GM21529 (cell line): ENCODE results near the gene OGFRL1.

ENCODE experiments used
- ATAC-seq: cut with Tn5 transposase; IDR thresholded peaks from one replicate; pipeline ENCODE4 v1.9.1; 2021; ENCODE audit not compliant: unreplicated experiment

Gene OGFRL1

DNA sequence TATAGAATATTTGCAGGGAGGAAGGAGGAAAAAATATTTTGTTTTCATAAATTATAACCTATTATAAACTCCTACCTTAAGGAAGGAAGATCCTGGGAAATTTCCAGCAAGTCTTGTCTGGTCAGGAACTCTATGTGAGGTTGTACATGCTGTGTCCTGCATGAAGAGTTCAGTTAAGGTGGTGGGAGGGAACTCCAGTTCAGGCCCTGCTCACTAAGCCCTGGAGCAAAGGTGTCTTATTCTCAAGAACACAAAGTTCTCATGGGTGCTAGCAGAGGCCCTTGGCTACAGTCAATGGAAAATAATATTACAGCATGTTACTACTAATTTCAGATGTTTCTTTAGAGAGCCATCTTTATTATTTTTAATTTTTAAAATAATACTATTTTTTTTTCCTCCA is 3.8 kb upstream of the OGFRL1 start:
- no peak for ATAC-seq

DNA sequence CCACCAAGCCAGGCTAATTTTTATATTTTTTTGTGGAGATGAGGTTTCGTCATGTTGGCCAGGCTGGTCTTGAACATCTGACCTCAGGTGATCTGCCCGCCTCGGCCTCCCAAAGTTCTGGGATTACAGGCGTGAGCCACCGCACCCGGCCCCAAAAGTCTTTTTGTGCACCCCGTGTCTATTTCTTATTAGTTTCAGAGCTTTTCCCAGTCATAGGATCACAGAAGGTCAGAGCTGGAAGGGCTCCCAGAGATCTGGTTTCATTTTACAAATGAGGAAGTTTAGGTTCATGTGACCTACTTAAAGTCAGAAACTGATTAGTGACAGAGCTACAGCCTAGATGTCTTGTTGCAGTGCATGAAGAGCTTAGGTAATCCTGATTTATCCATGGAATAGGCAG is 1.6 kb upstream of the OGFRL1 start:
- ATAC-seq, result no peak

DNA sequence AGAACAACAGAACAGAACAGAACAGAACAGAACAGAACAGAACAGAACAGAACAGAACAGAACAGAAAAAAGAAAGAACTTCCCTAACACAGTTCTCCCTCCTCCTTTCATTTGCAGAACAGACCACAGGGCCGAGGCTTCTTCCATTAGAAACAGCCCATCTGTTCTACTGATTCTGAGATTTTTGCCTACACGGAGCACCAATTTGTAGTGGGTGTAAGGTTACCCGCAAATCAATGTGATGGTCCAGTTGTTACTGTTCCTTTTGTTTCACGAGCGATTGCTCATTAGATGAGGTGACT is 734 bp upstream of the OGFRL1 start:
- no peak for ATAC-seq

DNA sequence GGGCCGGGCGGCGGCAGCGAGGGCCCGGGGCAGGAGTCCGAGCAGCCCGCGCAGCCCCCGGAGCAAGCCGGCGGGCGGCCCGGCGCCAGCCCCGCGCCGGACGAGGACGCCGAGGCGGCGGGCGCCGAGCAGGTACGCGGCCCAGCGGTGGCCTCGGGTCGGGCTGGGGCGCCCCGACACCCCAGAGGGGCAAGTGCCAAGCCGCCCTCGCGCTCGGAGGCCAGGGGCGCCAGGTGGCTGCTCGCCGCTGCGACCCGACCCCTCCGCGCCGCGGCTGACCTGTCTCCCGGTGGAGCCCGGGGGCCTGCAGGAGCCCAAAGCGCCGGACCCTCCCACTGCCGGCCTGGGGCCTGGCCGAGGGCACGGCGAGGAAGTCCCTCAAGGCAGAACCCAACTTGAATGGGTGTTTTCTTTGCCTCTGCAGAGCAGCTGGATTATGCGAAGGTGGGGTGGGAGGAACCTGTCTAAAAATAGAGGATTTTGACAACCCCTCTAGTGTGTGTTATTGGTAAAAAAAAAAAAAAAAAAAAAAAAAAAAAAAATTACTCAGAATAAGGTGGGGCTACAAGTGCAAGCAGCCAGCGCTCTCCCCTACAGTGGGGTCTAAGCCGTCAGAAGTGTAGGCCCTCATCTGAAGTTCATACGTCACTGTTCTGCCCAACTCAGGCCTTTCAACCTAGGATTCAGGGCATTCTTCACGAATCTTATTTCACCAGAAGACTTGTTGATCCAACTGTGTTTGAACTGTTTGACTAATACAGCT is 609 bp downstream of the OGFRL1 start:
- peak; percentile 25 for ATAC-seq

GRCh38 chr6:71289802-71290175 is 1.2 kb downstream of the OGFRL1 start:
- ATAC-seq, result no peak

GRCh38 chr6:71290611-71291010 is 2.0 kb downstream of the OGFRL1 start:
- ATAC-seq, result no peak

- ATAC-seq, result no peak
Observed at GRCh38 chr6:71292001-71292400, 3.4 kb downstream of the OGFRL1 start.

DNA sequence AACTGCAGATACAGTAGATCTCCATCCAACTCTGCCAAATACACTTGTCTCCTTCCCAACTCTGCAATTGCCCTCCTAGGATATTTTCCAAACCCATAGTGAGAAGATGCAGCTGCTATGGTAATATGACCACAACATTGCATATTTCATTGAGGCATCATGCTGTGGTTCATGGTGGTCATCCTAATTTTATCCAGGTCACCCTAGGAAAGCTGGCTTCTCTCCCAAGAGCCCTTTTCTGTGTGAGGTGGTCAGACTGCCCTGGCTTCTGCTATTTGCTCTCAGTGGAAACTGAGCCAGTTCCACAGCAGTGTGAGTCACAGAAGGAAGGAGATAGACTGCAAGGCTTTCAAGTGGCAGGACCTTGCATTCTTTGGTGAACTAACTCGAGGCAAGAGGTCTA is 5.5 kb downstream of the OGFRL1 start:
- no peak for ATAC-seq

DNA sequence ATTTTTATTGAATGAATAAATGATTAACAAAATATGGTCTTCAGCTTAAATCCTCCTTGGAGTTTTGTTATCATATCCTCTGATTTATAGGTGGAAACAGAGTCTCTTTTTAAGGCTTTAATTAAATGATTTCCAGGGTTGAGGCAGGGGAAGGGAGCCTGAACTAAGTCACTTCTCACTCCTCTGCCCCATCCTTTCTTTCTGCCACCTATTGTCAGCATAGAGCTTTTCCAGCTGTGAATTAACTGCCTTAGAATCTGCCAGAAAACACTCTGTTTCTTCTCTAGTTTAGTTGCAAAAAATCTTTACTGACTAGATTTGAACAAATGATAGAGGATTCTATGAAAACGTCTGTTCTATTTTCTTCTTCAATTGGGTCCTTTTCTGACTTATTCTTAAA is 9.8 kb downstream of the OGFRL1 start:
- no peak for ATAC-seq

GRCh38 chr6:71299541-71300470 is 11.2 kb downstream of the OGFRL1 start:
- no peak for ATAC-seq

DNA sequence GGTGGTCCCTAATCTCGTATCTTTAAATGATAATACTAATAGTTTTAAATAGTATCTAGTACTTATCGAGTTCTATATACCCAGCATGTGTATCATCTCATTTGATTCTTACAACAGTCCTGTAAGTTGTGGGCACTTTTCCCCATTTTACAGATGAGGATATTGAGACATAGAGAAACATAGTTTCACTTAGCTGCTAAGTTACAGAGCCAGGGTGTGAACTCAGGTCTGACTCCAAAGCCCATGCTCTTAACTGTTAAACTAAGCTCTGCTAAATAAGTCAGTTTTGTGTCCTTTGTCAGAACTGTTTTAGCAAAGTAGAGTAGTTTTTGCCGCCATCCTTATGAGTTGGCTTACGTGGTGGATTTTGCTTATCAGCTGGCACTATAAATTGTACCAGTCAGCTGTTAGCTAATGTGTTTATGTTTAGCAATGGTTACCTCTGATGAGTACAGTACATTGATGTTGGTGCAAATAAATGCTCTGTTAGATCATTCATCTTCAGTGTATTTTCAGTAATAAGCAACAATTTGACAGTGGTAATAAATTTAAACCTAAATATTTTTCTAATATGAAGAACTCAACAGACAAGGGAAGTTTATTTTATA is 12.1 kb downstream of the OGFRL1 start:
- ATAC-seq, result no peak

- no peak for ATAC-seq
Observed at GRCh38 chr6:71301546-71301945, 12.9 kb downstream of the OGFRL1 start.

DNA sequence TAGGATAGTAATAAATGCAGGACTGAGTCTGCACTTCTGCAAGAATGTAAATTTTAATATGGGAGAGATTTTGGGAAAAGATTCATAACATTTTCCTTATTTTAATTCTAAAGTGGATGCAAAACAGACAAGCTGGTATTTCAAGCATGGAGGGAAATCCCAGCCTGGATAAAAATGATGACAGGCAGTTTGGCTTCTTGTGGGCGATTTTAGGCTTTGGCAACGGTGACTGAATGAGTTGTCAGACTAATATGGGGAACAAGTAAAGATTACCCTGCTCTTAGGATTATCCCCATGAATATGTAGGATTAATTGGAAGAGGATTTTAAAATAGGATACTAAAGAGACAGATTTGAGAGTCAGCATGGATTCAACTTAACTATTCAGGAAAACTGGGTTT is 21.0 kb downstream of the OGFRL1 start:
- ATAC-seq, result no peak

GRCh38 chr6:71310261-71310660 is 21.6 kb downstream of the OGFRL1 start:
- no peak for ATAC-seq

DNA sequence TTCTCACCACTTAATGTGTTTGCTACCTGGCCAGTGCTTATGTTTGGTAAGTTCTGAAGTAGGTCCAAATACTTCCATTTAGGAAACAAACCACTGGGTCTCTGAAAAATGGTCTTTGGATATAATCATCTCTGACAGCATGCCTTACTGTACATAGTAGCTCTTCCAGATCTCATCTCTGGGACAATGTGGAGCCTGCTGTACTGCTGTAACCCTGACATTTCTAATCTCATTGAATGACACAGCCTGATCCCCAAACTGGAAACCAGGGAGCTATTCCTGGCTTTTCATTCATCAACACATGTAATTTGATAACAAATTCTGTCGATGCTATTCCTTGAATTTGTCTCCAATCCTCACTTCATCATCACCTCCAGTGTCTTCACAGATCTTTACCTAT is 23.5 kb downstream of the OGFRL1 start:
- ATAC-seq, result no peak

DNA sequence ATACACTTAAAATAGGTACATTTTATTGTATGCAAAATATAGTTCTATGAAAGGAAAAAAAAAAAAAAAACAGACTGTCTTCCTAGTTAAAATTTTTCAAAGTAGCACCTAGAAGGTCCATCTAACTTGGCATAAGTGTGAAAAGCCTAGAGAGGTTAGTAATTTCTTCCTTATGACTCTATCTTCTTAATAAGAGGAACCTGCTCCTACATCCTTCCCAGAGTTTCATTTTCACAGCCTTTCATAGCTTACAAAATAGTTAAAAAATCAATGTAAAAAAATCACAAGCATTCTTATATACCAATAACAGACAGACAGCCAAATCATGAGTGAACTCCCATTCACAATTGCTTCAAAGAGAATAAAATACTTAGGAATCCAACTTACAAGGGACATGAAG is 28.8 kb downstream of the OGFRL1 start:
- no peak for ATAC-seq

GRCh38 chr6:71320041-71320440 is 31.4 kb downstream of the OGFRL1 start:
- no peak for ATAC-seq

DNA sequence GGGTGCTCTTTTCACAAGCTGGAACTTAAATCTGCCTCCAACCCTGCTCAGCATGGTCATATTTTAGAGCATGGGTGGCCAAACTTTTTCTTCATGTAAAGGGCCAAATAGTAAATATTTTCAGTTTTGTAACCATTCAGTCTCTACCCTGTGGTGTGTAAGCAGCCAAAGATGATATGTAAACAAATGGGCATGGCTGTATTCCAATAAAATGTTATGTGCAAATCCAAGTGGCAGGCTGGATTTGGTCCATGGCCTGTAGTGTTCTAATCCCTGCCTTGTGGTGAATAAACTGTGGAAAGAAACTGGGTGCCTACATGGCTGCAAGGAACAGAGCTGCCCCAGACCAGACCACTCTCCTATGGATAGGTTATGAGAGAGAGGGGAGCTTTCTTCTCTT is 32.7 kb downstream of the OGFRL1 start:
- no peak for ATAC-seq

DNA sequence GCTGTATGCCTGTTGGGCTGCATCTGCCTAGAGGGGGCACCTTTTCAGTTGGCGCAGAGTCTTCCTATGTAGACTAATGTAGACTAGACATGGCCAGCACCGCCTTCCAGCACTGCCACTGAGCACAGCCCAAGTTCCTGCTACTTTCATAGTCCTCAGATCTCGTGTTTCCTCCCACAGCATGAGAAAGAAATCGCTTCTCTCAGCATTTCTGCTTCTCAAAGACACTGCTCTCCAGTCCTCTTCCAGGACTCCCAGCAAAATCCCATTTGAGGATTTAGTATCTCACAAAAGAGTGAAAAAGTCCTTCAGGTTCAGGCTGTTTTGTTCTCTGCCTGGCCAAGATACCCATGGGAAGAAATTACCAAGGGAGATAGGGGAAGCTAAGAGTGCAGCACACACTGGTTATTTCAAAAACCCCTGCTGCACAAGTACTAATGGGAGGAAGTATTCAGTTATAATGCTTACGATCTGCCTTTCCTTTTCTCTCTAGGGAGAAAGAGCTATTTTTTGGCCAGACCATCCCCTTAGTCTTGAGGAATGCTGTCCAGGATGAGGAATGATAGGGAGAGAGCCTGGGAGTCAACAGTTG is 35.7 kb downstream of the OGFRL1 start:
- ATAC-seq, result no peak

DNA sequence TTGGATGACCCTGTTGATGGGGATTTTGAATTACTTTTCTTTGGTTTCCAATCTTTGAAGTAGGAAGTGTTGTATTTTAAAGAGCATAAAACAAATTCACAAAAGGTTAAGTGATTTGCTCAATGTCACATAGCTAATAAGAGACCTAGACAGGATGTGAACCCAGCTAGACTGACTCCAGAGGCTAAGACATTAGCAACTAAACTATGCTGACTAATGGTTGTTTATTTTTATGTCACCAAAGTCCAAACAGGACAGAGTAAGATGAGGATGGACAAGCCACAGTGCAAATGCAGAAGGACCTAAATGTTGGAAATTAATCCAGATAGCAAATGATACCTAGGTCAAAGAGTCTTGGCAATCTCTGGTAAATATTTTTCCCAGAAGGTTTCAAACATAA is 38.0 kb downstream of the OGFRL1 start:
- ATAC-seq, result no peak

DNA sequence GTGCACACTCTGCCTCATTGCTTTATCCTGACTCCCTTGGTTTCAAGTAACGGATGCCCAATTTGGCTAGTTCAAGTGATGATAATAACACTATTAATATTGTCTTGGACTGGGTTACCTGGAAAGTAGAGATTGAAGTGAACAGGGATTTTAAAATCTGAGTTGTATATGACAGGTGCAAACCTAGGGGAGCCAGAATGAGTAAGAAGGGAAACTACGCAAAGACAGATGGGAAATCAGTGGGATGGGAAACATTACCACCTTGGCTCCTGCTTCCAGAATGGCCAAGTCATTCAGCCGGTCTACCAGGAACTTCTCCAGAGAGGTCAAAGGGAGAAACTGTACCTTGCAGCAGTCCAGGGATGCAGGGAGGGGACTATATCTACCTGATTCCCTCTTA is 41.9 kb downstream of the OGFRL1 start:
- ATAC-seq, result no peak

DNA sequence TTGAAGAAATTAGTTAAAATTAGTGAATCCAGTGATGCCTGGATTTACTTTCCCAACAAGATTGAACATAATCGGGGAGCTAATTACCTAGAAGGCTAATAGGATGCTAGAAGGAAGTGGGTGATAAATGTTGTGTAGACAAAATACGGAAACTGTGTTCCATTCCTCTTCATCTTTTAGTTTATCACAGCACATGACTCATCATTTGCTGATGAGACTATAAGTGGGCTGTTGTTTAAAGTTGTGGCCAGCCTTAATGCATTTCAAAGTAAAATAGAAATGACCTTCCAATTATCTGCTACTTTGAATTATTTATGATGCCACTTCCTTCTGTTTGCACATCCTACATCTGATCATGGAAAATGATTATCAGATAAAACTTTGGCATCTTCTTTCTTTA is 43.4 kb downstream of the OGFRL1 start:
- ATAC-seq, result no peak
